ENCODE results near the gene ANTXR2. TPM values are rescaled to one million over a fixed set of nuclear protein-coding genes. Genes with fewer than 3 reads are reported as not detected.

The ANTXR2 gene
- total and polyA plus RNA-seq, 2 of the 8 experiments (the other 6 are each of a cell fraction or from before 2014, with no cell fraction given), result 1.1 to 7.5 TPM

GRCh38 chr4:79877511-79877910 is 195.5 kb downstream of the ANTXR2 start:
- Histone ChIP-seq H3K4me2 (ENCODE audit: insufficient read depth in 1 of 2, low read depth in 2 of 2, low read length in 2 of 2) (no peak overlapping the region), H4K20me1 (replicated peaks in 1 of 2; ENCODE audit: control insufficient read depth in 1 of 2, insufficient read depth in 2 of 2, low read length in 2 of 2) (no peaks in the 10 kb centered on the region), H2BK12ac (ENCODE audit: low read depth, low read length) (no peak overlapping the region), H3K18ac (ENCODE audit: extremely low read depth, low read length) (no peak overlapping the region), H3K23me2 (ENCODE audit: low read depth, low read length) (no peaks in the 10 kb centered on the region), H3K23ac (ENCODE audit: insufficient read length) (no peak overlapping the region), H2BK5ac (ENCODE audit: low read depth, low read length) (no peak overlapping the region), H3K9ac (replicated peaks in 1 of 4; ENCODE audit: extremely low read depth in 1 of 4, low read depth in 3 of 4, low read length in 3 of 4) (no peak overlapping the region), H4K91ac (replicated peaks; ENCODE audit: insufficient read length, low read length) (no peak overlapping the region), H2BK15ac (ENCODE audit: low read length) (no peak overlapping the region), H3K56ac (replicated peaks; ENCODE audit: insufficient read length, low read depth, low read length) (no peak overlapping the region), H3K27ac (ENCODE audit: low read depth, low read length) (no peak overlapping the region), H3K4me1 (replicated peaks in 1 of 4; ENCODE audit: control insufficient read depth in 3 of 4, insufficient read depth in 4 of 4, low read length in 3 of 4) (no peaks in the 10 kb centered on the region), H3K27me3 (replicated peaks in 1 of 4; ENCODE audit: control insufficient read depth in 3 of 4, extremely low read depth in 1 of 4, insufficient read depth in 3 of 4, low read length in 3 of 4) (no peaks in the 10 kb centered on the region), H3K79me1 (ENCODE audit: low read depth, low read length) (no peaks in the 10 kb centered on the region), H3K9me3 (ENCODE audit: insufficient read depth in 2 of 2, low read depth in 1 of 2, low read length in 1 of 2) (no peaks in the 10 kb centered on the region), H3K14ac (ENCODE audit: insufficient read length) (no peak overlapping the region), H3K79me2 (ENCODE audit: control insufficient read depth in 1 of 2, insufficient read depth in 2 of 2, low read length in 2 of 2) (no peaks in the 10 kb centered on the region), H4K5ac (ENCODE audit: insufficient read length, low read depth, low read length) (no peak overlapping the region), H2BK120ac (replicated peaks; ENCODE audit: low read depth, low read length) (no peak overlapping the region), H2AK5ac (ENCODE audit: low read depth, low read length) (no peak overlapping the region), H4K8ac (ENCODE audit: extremely low read depth, insufficient read depth, low read length) (no peak overlapping the region), H3K4ac (replicated peaks; ENCODE audit: insufficient read length, low read depth, low read length) (no peak overlapping the region), H2AFZ (ENCODE audit: low read length) (no peak overlapping the region), H3K36me3 (ENCODE audit: control insufficient read depth in 2 of 4, insufficient read depth in 4 of 4, low read length in 3 of 4) (no peaks in the 10 kb centered on the region), H3K4me3 (ENCODE audit: extremely low read depth in 1 of 4, insufficient read depth in 2 of 4, low read depth in 3 of 4, low read length in 4 of 4) (no peak overlapping the region), H2BK20ac (ENCODE audit: low read length) (no peak overlapping the region)
- TF ChIP-seq CHD2 (IDR thresholded peaks at IDR 0.05; ENCODE audit: low read length) (no peak), MAFK (IDR thresholded peaks at IDR 0.05; ENCODE audit: low read depth, low read length) (no peak), KDM5A (IDR thresholded peaks at IDR 0.05; ENCODE audit: low read length) (no peak), GABPA (IDR thresholded peaks at IDR 0.05; ENCODE audit: borderline replicate concordance, insufficient read depth, low read length) (no peak), RAD21 (IDR thresholded peaks at IDR 0.05 in 1 of 2, conservative IDR thresholded peaks at IDR 0.05 in 1 of 2; ENCODE audit: low read depth in 2 of 2, low read length in 2 of 2) (no peak), TAF1 (IDR thresholded peaks at IDR 0.05; ENCODE audit: low read depth, low read length) (no peak)
- POLR2A ChIA-PET (ENCODE audit: partially characterized antibody), result no interaction called here
- CTCF ChIA-PET (ENCODE audit: partially characterized antibody), result no interaction called here
- no peak for DNase-seq (ENCODE audit: low read depth in 1 of 2, low spot score in 2 of 2)
- FAIRE-seq, result no peak

All from H1 (cell line).